ENCODE data around the gene STMN1.

The STMN1 gene

DNA sequence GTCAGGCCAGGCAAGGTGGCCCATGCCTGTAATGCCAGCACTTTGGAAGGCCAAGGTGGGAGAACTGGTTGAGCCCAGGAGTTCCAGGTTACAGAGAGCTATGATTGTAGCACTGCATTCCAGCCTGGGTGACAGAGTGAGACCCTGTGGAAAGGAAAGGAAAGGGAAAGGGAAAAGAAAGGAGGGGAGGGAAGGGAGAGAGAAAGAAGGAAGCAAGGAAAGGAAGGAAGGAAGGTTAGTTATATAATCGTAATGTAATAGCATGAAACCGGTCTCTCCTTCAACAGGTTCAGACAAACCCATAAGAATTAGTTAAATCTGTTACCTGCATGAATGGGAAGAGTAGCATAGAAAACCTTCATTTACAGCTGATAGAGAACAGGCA lies 29.5 kb downstream of the STMN1 start:
- no peak overlapping the region for H3K27ac ChIP-seq (ENCODE audit: low read depth, low read length)
- peaks cover 16% of the 10 kb centered on the region for H3K4me1 ChIP-seq (ENCODE audit: control insufficient read depth, insufficient read depth, low read length, unreplicated experiment)
- H3K79me2 ChIP-seq (ENCODE audit: control insufficient read depth, insufficient read depth, low read length, unreplicated experiment): peaks cover 14% of the 10 kb centered on the region
- no peaks in the 10 kb centered on the region for H3K27me3 ChIP-seq (ENCODE audit: insufficient read depth, low read length)
- no peak overlapping the region for H3K4me3 ChIP-seq (ENCODE audit: low read depth, low read length)
- no peaks in the 10 kb centered on the region for H3K36me3 ChIP-seq (ENCODE audit: insufficient read depth, low read length)
- H2AFZ ChIP-seq (ENCODE audit: low read length, unreplicated experiment): no peak overlapping the region

DNA sequence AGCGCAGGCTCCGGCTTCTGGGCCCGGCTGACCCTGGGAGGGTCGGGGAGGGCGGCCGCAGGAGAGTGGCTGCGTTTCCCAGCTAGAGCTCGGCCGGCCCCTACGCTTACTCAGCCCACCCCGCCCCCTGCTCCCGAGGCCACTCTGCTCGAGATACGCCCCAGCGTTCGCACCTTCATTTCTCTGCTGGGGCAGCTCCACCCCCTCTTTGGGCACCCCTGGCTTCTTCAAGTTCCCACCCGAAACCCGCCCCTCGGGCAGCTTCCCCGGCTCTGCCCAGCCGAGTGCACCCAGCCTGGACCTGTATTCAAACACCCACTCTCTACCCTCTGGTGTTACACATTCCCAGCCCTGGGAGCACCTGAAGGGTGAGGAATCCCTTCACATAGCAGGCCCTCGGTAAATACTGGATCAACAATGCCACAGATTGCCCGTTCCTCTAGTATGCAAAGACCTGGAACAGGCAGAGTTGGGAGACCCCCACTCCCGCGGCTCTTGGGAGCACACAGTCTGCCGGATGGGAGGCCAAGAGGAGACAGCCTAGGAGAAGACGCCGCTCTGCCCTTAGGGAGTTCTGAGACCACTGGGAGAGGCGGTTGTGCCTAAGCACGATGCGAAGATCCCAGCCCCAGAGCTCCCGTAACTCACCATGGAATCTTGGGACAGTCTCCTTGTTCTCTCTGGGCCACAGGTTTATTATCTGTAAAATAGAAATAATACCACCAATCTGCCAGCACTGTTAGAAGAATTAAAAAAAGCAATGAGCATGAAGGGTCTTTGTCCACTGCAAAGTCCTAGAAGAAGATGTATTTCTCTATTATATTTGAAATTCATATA lies 30.1 kb downstream of the STMN1 start:
- Histone ChIP-seq H3K79me2 (ENCODE audit: control insufficient read depth, insufficient read depth, low read length, unreplicated experiment) (peaks cover 16% of the 10 kb centered on the region), H3K36me3 (ENCODE audit: insufficient read depth, low read length) (no peaks in the 10 kb centered on the region), H3K4me3 (ENCODE audit: low read depth, low read length) (peak overlapping the region; percentile 88), H2AFZ (ENCODE audit: low read length, unreplicated experiment) (peak overlapping the region; percentile 20), H3K27me3 (ENCODE audit: insufficient read depth, low read length) (no peaks in the 10 kb centered on the region), H3K4me1 (ENCODE audit: control insufficient read depth, insufficient read depth, low read length, unreplicated experiment) (peaks cover 16% of the 10 kb centered on the region), H3K27ac (ENCODE audit: low read depth, low read length) (peak overlapping the region; percentile 41; the same call in 1 of the 2 replicates)

DNA sequence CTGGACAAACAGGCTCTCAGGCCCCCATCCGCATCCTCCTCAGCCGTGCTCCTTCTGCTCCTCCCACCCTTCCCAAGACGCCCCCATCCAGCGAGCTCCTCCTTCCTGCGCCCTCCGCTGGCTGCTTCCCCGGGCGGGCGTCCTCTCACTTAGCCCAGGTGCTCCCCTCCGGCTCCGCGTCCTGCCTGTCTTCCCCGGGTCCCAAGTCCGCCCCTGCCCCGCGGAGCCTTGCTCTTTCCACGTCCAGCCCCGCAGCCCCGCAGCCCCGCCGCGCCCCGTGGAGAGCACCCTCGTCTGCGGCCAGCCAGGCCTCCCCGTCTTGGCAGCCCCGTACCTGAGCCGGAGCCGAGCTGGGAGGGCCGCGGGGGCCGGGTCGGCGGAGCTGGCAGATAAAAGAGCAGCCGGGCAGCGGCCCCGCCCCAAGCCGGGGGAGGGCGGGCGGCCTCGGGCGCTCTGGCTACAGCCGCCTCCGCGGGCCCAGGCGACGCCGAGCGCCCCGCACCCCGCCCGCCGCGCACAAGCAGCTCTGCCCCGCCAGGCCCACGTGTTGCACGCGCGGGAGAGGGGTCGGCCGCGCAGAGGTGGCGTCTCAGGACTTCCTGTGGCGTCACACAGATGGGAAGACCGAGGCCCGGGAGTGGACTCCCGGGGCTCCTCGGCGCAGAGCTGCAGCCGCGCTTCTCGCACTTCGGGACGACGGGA lies 30.9 kb downstream of the STMN1 start, which contains the start of gene PAQR7:
Gene PAQR7, minus strand, starts transcription at position 555 of the 702 bp plus-strand sequence. CDS start 11,869 bp downstream, outside the sequence.
- Histone ChIP-seq H3K27ac (ENCODE audit: low read depth, low read length) (peak within 1 kb of the TSS; percentile 41; the same call in 1 of the 2 replicates), H3K36me3 (ENCODE audit: insufficient read depth, low read length) (no peaks in the 10 kb centered on the region), H2AFZ (ENCODE audit: low read length, unreplicated experiment) (peak within 1 kb of the TSS; percentile 20), H3K27me3 (ENCODE audit: insufficient read depth, low read length) (no peaks in the 10 kb centered on the region), H3K4me3 (ENCODE audit: low read depth, low read length) (peak within 1 kb of the TSS; percentile 88), H3K79me2 (ENCODE audit: control insufficient read depth, insufficient read depth, low read length, unreplicated experiment) (peaks cover 16% of the 10 kb centered on the region), H3K4me1 (ENCODE audit: control insufficient read depth, insufficient read depth, low read length, unreplicated experiment) (peaks cover 16% of the 10 kb centered on the region)

DNA sequence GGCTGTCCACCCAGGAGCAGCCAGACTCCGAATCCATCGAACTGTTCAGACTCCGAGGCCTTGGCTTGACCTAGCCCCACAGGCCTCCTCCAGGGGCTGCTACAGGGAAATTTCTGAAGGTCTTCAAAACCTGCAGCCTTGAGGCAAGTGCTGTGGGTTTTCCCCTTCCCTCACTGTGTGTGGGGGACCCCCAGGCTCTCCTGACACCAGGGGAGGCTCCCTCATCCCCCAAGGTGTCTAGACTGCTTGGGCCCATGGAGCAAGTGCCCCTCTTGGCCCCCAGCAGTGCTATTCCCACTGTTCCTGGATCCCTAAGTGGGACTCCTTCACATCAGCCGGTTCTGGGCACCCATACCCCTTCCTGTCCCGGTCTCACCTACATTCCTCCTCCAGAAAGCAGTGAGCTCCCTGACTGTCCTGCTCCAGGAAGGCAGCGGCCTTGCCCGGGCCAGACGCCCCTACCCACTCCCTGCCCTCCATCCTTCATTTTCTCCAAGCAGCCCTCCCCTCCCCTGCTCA lies 31.5 kb downstream of the STMN1 start:
- H2AFZ ChIP-seq (ENCODE audit: low read length, unreplicated experiment): peak overlapping the region; percentile 20
- H3K27me3 ChIP-seq (ENCODE audit: insufficient read depth, low read length): no peaks in the 10 kb centered on the region
- H3K79me2 ChIP-seq (ENCODE audit: control insufficient read depth, insufficient read depth, low read length, unreplicated experiment): peaks cover 16% of the 10 kb centered on the region
- no peak overlapping the region for H3K27ac ChIP-seq (ENCODE audit: low read depth, low read length)
- no peaks in the 10 kb centered on the region for H3K36me3 ChIP-seq (ENCODE audit: insufficient read depth, low read length)
- H3K4me1 ChIP-seq (ENCODE audit: control insufficient read depth, insufficient read depth, low read length, unreplicated experiment): peaks cover 16% of the 10 kb centered on the region
- H3K4me3 ChIP-seq (ENCODE audit: low read depth, low read length): peak overlapping the region; percentile 88

DNA sequence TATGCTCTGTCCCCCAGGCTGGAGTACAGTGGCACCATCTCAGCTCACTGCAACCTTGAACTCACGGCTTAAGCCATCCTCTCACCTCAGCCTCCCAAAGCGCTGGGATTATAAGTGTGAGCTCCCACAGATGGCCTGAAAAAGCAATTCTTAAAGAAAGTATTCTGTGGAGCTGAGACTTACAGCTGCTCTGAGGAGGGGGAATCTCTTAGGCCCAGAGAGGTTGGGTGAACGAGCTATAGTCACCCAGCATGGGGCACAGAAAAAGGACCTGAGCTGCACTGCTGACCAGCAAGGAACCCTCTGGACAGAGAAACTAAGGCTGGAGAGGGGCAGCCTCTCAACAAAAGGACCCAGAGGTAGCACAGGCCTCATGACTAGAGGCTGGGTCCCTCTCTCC lies 32.0 kb downstream of the STMN1 start:
- peaks cover 16% of the 10 kb centered on the region for H3K4me1 ChIP-seq (ENCODE audit: control insufficient read depth, insufficient read depth, low read length, unreplicated experiment)
- no peaks in the 10 kb centered on the region for H3K36me3 ChIP-seq (ENCODE audit: insufficient read depth, low read length)
- H3K27me3 ChIP-seq (ENCODE audit: insufficient read depth, low read length): no peaks in the 10 kb centered on the region
- H3K27ac ChIP-seq (ENCODE audit: low read depth, low read length): no peak overlapping the region
- peaks cover 16% of the 10 kb centered on the region for H3K79me2 ChIP-seq (ENCODE audit: control insufficient read depth, insufficient read depth, low read length, unreplicated experiment)
- H2AFZ ChIP-seq (ENCODE audit: low read length, unreplicated experiment): no peak overlapping the region
- H3K4me3 ChIP-seq (ENCODE audit: low read depth, low read length): peak overlapping the region; percentile 88

DNA sequence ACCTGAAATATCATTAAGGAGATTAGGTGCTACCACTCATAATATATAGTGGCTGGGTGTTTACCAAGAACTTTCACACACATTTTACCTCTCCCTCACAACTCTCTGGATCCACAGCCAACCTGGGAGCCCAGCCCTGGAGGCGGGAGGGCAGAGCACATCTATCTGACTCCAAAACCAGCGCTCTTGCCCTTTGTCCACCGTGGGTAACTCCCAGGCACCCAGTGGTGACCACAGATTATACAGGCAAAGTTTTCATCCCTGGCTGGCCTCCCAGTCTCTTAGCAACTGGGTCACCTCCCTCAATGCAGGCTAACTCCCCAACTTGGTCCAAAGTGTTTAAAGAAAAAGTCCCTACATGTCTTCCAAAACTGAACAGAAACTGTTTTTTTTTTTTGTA lies 33.1 kb downstream of the STMN1 start:
- no peak overlapping the region for H3K27ac ChIP-seq (ENCODE audit: low read depth, low read length)
- H3K79me2 ChIP-seq (ENCODE audit: control insufficient read depth, insufficient read depth, low read length, unreplicated experiment): peaks cover 16% of the 10 kb centered on the region
- H3K4me3 ChIP-seq (ENCODE audit: low read depth, low read length): no peak overlapping the region
- no peak overlapping the region for H2AFZ ChIP-seq (ENCODE audit: low read length, unreplicated experiment)
- no peaks in the 10 kb centered on the region for H3K36me3 ChIP-seq (ENCODE audit: insufficient read depth, low read length)
- no peaks in the 10 kb centered on the region for H3K27me3 ChIP-seq (ENCODE audit: insufficient read depth, low read length)
- H3K4me1 ChIP-seq (ENCODE audit: control insufficient read depth, insufficient read depth, low read length, unreplicated experiment): peaks cover 16% of the 10 kb centered on the region

DNA sequence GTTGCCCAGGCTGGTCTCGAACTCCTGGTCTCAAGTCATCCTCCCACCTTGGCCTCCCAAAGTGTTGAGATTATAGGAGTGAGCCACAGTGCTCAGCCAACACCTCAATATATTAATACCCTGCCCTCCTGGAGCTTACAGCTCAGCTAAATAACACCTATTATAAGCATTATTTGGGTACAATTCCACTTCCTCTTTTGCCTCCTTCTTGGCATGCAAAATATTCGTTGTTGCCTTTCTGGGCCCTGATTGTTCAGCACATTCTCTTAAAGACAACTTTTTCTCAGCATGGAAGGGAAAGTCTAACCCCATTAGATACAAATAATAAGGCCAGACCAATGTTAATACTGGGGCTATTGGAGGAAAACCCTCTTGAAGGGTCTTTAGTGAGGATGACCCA lies 33.5 kb downstream of the STMN1 start:
- Histone ChIP-seq H3K27me3 (ENCODE audit: insufficient read depth, low read length) (no peaks in the 10 kb centered on the region), H2AFZ (ENCODE audit: low read length, unreplicated experiment) (no peak overlapping the region), H3K4me1 (ENCODE audit: control insufficient read depth, insufficient read depth, low read length, unreplicated experiment) (peaks cover 16% of the 10 kb centered on the region), H3K27ac (ENCODE audit: low read depth, low read length) (no peak overlapping the region), H3K36me3 (ENCODE audit: insufficient read depth, low read length) (no peaks in the 10 kb centered on the region), H3K79me2 (ENCODE audit: control insufficient read depth, insufficient read depth, low read length, unreplicated experiment) (peaks cover 16% of the 10 kb centered on the region), H3K4me3 (ENCODE audit: low read depth, low read length) (no peak overlapping the region)

DNA sequence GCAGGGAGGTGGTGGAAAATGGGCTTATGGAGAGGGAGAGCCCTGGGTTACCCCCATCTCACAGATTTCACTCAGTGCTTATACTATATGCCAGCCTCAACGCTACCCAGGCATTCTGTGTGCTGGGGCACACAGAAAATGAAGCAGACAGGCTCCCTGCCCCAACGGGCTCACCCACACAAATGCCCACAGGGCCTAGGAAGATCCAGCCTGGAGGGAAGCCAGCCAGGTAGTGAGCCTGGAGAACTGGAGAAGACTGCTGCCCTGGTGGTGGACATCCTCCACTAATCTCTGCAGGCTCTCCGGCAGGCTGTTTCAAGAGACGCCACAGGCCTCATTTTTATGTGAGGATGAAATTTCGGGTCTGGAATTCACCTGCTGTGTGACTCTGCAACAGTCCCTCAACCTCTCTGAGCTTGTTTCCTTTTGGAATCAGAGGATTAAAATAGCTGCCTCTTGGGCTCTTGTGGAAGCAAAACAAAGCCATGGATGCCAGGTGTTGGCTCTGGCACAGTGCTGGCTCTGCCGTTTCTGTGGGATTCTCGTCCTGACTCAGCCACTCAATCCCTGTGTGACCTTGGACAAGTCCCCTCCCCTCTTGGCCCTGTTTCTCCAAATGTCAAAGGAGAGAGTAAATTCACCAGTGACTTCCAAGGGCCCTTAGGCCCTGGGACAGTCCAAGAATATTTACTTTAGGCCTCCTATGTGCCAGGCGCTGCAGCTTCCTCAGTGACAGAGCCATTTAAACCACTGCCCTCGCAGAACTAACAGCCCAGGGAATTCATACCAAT lies 34.3 kb downstream of the STMN1 start:
- Histone ChIP-seq H3K4me1 (ENCODE audit: control insufficient read depth, insufficient read depth, low read length, unreplicated experiment) (peaks cover 16% of the 10 kb centered on the region), H3K27me3 (ENCODE audit: insufficient read depth, low read length) (no peaks in the 10 kb centered on the region), H3K79me2 (ENCODE audit: control insufficient read depth, insufficient read depth, low read length, unreplicated experiment) (peaks cover 16% of the 10 kb centered on the region), H3K27ac (ENCODE audit: low read depth, low read length) (no peak overlapping the region), H3K4me3 (ENCODE audit: low read depth, low read length) (no peak overlapping the region), H3K36me3 (ENCODE audit: insufficient read depth, low read length) (no peaks in the 10 kb centered on the region), H2AFZ (ENCODE audit: low read length, unreplicated experiment) (no peak overlapping the region)

DNA sequence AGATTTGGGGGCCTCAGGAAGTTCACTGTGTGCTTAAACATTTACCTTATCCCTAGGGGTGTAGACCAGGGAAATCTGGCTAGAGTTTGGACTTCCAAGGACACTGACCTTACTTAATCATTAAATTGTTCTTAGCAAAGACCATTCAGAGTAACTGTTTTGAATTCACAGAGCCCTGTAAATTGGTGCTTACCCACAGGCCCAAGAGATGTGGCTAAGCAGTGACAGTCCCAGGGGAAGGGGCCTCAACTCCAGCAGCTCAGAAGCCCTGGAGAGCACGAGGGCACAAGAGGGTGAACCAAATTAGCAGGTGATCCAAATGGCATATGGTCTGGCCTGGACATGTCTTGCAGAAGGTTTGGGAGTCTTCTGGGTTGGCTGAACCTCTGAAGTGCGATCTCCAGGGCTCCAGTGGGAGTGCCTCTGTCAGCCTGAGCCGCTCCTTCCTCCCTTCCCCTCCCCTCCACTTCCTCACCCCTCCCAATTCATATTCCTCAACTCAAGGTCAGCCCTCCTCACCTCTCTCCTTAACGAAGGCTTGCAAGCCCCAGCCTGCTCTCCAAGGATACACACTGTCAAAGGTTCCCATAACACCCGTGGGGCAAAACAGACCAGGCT lies 35.0 kb downstream of the STMN1 start:
- H2AFZ ChIP-seq (ENCODE audit: low read length, unreplicated experiment): no peak overlapping the region

DNA sequence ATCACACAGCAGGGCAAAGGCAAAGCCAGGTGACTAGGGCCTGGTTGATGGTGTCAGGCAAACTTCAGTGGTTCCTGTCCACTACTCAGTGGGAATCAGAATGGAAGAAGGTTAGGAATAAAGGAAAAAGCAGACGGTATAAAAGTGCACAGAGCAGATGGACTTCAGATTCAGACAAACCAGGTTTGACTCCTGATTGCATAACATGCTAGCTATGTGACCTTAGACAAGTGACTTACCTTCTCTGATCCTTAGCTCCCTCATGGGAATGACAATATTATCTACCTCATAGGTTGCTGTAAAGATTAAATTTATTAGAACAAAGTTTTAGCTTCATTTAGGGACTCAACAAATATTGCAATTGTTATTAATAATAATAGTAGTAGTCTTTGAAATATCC lies 35.6 kb downstream of the STMN1 start:
- Histone ChIP-seq H2AFZ (ENCODE audit: low read length, unreplicated experiment) (no peak overlapping the region), H3K4me3 (ENCODE audit: low read depth, low read length) (no peak overlapping the region), H3K4me1 (ENCODE audit: control insufficient read depth, insufficient read depth, low read length, unreplicated experiment) (peaks cover 16% of the 10 kb centered on the region), H3K36me3 (ENCODE audit: insufficient read depth, low read length) (no peaks in the 10 kb centered on the region), H3K79me2 (ENCODE audit: control insufficient read depth, insufficient read depth, low read length, unreplicated experiment) (peaks cover 16% of the 10 kb centered on the region), H3K27ac (ENCODE audit: low read depth, low read length) (no peak overlapping the region), H3K27me3 (ENCODE audit: insufficient read depth, low read length) (no peaks in the 10 kb centered on the region)

More for the DNA sequence above, 35.0 kb downstream of the STMN1 start:
- H3K36me3 ChIP-seq (ENCODE audit: insufficient read depth, low read length): no peaks in the 10 kb centered on the region
- peaks cover 16% of the 10 kb centered on the region for H3K4me1 ChIP-seq (ENCODE audit: control insufficient read depth, insufficient read depth, low read length, unreplicated experiment)
- H3K79me2 ChIP-seq (ENCODE audit: control insufficient read depth, insufficient read depth, low read length, unreplicated experiment): peaks cover 16% of the 10 kb centered on the region
- no peak overlapping the region for H3K27ac ChIP-seq (ENCODE audit: low read depth, low read length)
- H3K4me3 ChIP-seq (ENCODE audit: low read depth, low read length): no peak overlapping the region
- no peaks in the 10 kb centered on the region for H3K27me3 ChIP-seq (ENCODE audit: insufficient read depth, low read length)

Data from ACC112 (cell line).